ENCODE data around the gene ABI3BP.

ABI3BP gene

GRCh38 chr3:100891827-100892226, 101.4 kb downstream of the ABI3BP start:
- DNase-seq (ENCODE audit: low read depth, low spot score), result no peak

- peak; percentile 34 for DNase-seq (ENCODE audit: low read depth, low spot score)
Observed at GRCh38 chr3:100891033-100891432, 102.2 kb downstream of the ABI3BP start.

GRCh38 chr3:100888881-100889280, 104.3 kb downstream of the ABI3BP start:
- no peak for DNase-seq (ENCODE audit: low read depth, low spot score)

GRCh38 chr3:100882571-100882984, 110.6 kb downstream of the ABI3BP start:
- DNase-seq (ENCODE audit: low read depth, low spot score), result no peak

GRCh38 chr3:100880845-100881244, 112.4 kb downstream of the ABI3BP start:
- DNase-seq (ENCODE audit: low read depth, low spot score), result no peak

- DNase-seq (ENCODE audit: low read depth, low spot score), result peak; percentile 7
Observed at GRCh38 chr3:100880072-100880471, 113.1 kb downstream of the ABI3BP start.

GRCh38 chr3:100879195-100879810, 113.9 kb downstream of the ABI3BP start:
- no peak for DNase-seq (ENCODE audit: low read depth, low spot score)

- DNase-seq (ENCODE audit: low read depth, low spot score), result no peak
Observed at GRCh38 chr3:100877286-100877685, 115.9 kb downstream of the ABI3BP start.

GRCh38 chr3:100875239-100875638, 118.0 kb downstream of the ABI3BP start:
- DNase-seq (ENCODE audit: low read depth, low spot score), result peak; percentile 80

GRCh38 chr3:100873611-100874010, 119.6 kb downstream of the ABI3BP start:
- no peak for DNase-seq (ENCODE audit: low read depth, low spot score)

- no peak for DNase-seq (ENCODE audit: low read depth, low spot score)
Observed at GRCh38 chr3:100871306-100871705, 121.9 kb downstream of the ABI3BP start.

- DNase-seq (ENCODE audit: low read depth, low spot score), result peak; percentile 32
Observed at GRCh38 chr3:100869787-100870186, 123.4 kb downstream of the ABI3BP start.

- DNase-seq (ENCODE audit: low read depth, low spot score), result no peak
Observed at GRCh38 chr3:100868894-100869293, 124.3 kb downstream of the ABI3BP start.

- no peak for DNase-seq (ENCODE audit: low read depth, low spot score)
Observed at GRCh38 chr3:100868096-100868495, 125.1 kb downstream of the ABI3BP start.

- DNase-seq (ENCODE audit: low read depth, low spot score), result peak; percentile 83
Observed at GRCh38 chr3:100865442-100865841, 127.8 kb downstream of the ABI3BP start.

- DNase-seq (ENCODE audit: low read depth, low spot score), result peak; percentile 40
Observed at GRCh38 chr3:100864471-100865250, 128.6 kb downstream of the ABI3BP start.

GRCh38 chr3:100857863-100858262, 135.4 kb downstream of the ABI3BP start:
- no peak for DNase-seq (ENCODE audit: low read depth, low spot score)

GRCh38 chr3:100856821-100857220, 136.4 kb downstream of the ABI3BP start:
- DNase-seq (ENCODE audit: low read depth, low spot score), result no peak

- no peak for DNase-seq (ENCODE audit: low read depth, low spot score)
Observed at GRCh38 chr3:100852840-100853239, 140.4 kb downstream of the ABI3BP start.

- no peak for DNase-seq (ENCODE audit: low read depth, low spot score)
Observed at GRCh38 chr3:100850701-100851100, 142.5 kb downstream of the ABI3BP start.

- DNase-seq (ENCODE audit: low read depth, low spot score), result no peak
Observed at GRCh38 chr3:100850156-100850555, 143.1 kb downstream of the ABI3BP start.

- DNase-seq (ENCODE audit: low read depth, low spot score), result peak; percentile 21
Observed at GRCh38 chr3:100844063-100844936, 148.9 kb downstream of the ABI3BP start.
